Nephron progenitor cell (in vitro differentiated cells): ENCODE data around the gene NKX3-2.

Experiments
- DNase-seq: peaks from one replicate; pipeline ENCODE4 v3.0.0; 2021
- H3K27ac Mint-ChIP-seq: 2 replicates; pipeline ENCODE4 v1.8.0; 2021; ENCODE audit warnings: mild to moderate bottlenecking, moderate library complexity, mixed read lengths
- H3K27me3 Mint-ChIP-seq: 2 replicates; pipeline ENCODE4 v1.8.0; 2021; ENCODE audit warnings: mild to moderate bottlenecking, low read depth, mixed read lengths; ENCODE audit not compliant: poor library complexity
- H3K36me3 Mint-ChIP-seq: 2 replicates; pipeline ENCODE4 v1.8.0; 2021; ENCODE audit warnings: low read depth, mixed read lengths
- H3K4me1 Mint-ChIP-seq: 2 replicates; pipeline ENCODE4 v1.8.0; 2021; ENCODE audit warnings: mixed read lengths
- H3K4me3 Mint-ChIP-seq: 2 replicates; pipeline ENCODE4 v1.8.0; 2021; ENCODE audit warnings: mild to moderate bottlenecking, moderate library complexity, mixed read lengths
- H3K9me3 Mint-ChIP-seq: 2 replicates; pipeline ENCODE4 v1.8.0; 2021; ENCODE audit warnings: mild to moderate bottlenecking, moderate library complexity, mixed read lengths
- CTCF ChIP-seq: fragments of 200-600 bp; sonication (generic); IDR thresholded peaks from 2 replicates; pipeline ENCODE4 v1.5.0; 2021; ENCODE audit warnings: antibody characterized with exemption

Gene NKX3-2

DNA sequence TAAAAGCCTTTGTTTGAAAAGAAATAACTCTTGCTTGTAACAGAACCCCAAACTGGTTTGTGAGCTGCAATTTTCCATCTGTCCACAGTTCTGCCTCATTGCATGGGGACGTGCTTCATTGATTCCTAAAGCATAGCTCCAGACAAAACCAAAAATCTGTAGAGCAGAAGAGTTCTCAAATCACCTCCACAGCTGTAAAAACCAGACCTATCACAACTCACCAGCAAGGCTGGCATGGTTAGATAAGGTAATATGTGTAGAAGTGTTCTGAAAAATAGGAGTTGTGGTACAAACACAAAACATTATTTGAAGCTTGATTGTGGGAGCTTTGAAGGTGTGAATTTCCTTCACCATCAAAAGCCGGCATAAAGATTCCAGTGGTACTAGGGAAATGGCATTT lies 47.7 kb downstream of the NKX3-2 start:
- H3K27me3 Mint-ChIP-seq: peaks cover 8% of the 10 kb centered on the region
- no peak overlapping the region for H3K4me3 Mint-ChIP-seq
- peaks cover 11% of the 10 kb centered on the region for H3K4me1 Mint-ChIP-seq
- H3K36me3 Mint-ChIP-seq: no peaks in the 10 kb centered on the region
- no peak for TF ChIP-seq CTCF
- H3K27ac Mint-ChIP-seq: no peak overlapping the region
- peaks cover 8% of the 10 kb centered on the region for H3K9me3 Mint-ChIP-seq
- no peak for DNase-seq

DNA sequence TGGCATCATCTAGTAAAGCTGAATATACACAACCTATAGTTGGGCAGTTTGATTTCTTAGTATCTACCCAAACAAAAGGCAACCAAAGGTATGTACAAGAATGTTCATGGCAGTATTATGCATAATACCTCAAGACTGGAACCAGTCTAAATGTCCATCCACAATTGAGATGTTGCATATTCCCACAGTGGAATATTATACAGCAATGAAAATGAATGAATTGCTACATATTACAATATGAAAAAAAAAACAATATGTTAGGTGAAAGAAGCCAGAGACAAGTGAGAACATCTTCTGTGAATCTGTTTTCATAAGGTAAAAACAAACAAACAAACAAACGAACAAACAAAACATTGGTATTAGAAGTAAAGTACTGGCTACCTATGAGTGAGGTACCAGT lies 48.6 kb downstream of the NKX3-2 start:
- H3K4me1 Mint-ChIP-seq: peaks cover 11% of the 10 kb centered on the region
- DNase-seq: no peak
- no peak for TF ChIP-seq CTCF
- H3K4me3 Mint-ChIP-seq: no peak overlapping the region
- H3K9me3 Mint-ChIP-seq: peaks cover 1% of the 10 kb centered on the region
- no peak overlapping the region for H3K27ac Mint-ChIP-seq
- no peaks in the 10 kb centered on the region for H3K36me3 Mint-ChIP-seq
- peaks cover 8% of the 10 kb centered on the region for H3K27me3 Mint-ChIP-seq

GRCh38 chr4:13493793-13494192 lies 50.5 kb downstream of the NKX3-2 start:
- no peak overlapping the region for H3K27ac Mint-ChIP-seq
- H3K27me3 Mint-ChIP-seq: peaks cover 17% of the 10 kb centered on the region
- DNase-seq: no peak
- TF ChIP-seq CTCF: no peak
- H3K36me3 Mint-ChIP-seq: no peaks in the 10 kb centered on the region
- peaks cover 3% of the 10 kb centered on the region for H3K9me3 Mint-ChIP-seq
- peaks cover 11% of the 10 kb centered on the region for H3K4me1 Mint-ChIP-seq
- no peak overlapping the region for H3K4me3 Mint-ChIP-seq

GRCh38 chr4:13492747-13493146 lies 51.6 kb downstream of the NKX3-2 start:
- H3K27ac Mint-ChIP-seq: no peak overlapping the region
- TF ChIP-seq CTCF: no peak
- DNase-seq: no peak
- H3K27me3 Mint-ChIP-seq: peaks cover 20% of the 10 kb centered on the region
- peaks cover 7% of the 10 kb centered on the region for H3K9me3 Mint-ChIP-seq
- H3K36me3 Mint-ChIP-seq: no peaks in the 10 kb centered on the region
- no peak overlapping the region for H3K4me3 Mint-ChIP-seq
- peaks cover 11% of the 10 kb centered on the region for H3K4me1 Mint-ChIP-seq
